K562 (cell line): Measurements from ENCODE around the gene PRDX2. TPM values are rescaled to one million over a fixed set of nuclear protein-coding genes. Genes with fewer than 3 reads are reported as not detected.
A peak's percentile ranks its signal among the peaks of the same experiment; 100 is the strongest.

Experiments
- CREM ChIP-seq: IDR thresholded peaks from 2 replicates; pipeline ENCODE4 v1.6.1; 2014; ENCODE audit warnings: antibody characterized with exemption, low read depth
- EGR1 ChIP-seq: fragments of 450-650 bp; conservative IDR thresholded peaks from 2 replicates; pipeline ENCODE4 v1.6.1; 2017; ENCODE audit warnings: mild to moderate bottlenecking
- ETS2 ChIP-seq: IDR thresholded peaks from 2 replicates; pipeline ENCODE4 v1.6.1; 2016; ENCODE audit warnings: borderline replicate concordance, missing genetic modification characterization, mild to moderate bottlenecking, moderate library complexity, missing compliant biosample characterization; ENCODE audit not compliant: poor library complexity, severe bottlenecking
- FOXA1 ChIP-seq: fragments of 450-650 bp; IDR thresholded peaks from 2 replicates; pipeline ENCODE4 v1.6.1; 2016; ENCODE audit warnings: mild to moderate bottlenecking, borderline replicate concordance
- MCM5 ChIP-seq: fragments of 450-650 bp; IDR thresholded peaks from 2 replicates; pipeline ENCODE4 v1.6.1; 2016; ENCODE audit warnings: low read depth
- MYNN ChIP-seq, 2 experiments: sonication (generic); formaldehyde crosslinking in 1 of 2; IDR thresholded peaks; 2 replicates each; pipeline versions ENCODE4 v1.5.0 to v1.6.1; 2016 to 2020; ENCODE audit warnings: antibody characterized with exemption in 1 of 2, missing genetic modification reagents in 1 of 2
- NFE2 ChIP-seq: IDR thresholded peaks from 2 replicates; pipeline ENCODE4 v1.6.1; 2014; ENCODE audit warnings: antibody characterized with exemption, low read depth
- NR2C2 ChIP-seq, 2 experiments: fragments of 200-800 bp in 1 of 2; sonication (Bioruptor generic) in 1 of 2; sonication (generic) in 1 of 2; formaldehyde crosslinking in 1 of 2; IDR thresholded peaks; 2 replicates each; pipeline versions ENCODE4 v1.6.1 to v1.8.0; 2016 to 2022; ENCODE audit warnings: mild to moderate bottlenecking in 1 of 2, missing compliant biosample characterization in 1 of 2, missing genetic modification characterization in 1 of 2, missing genetic modification reagents in 1 of 2
- PCBP1 ChIP-seq: fragments of 200-400 bp; formaldehyde crosslinking; IDR thresholded peaks from 2 replicates; pipeline ENCODE4 v1.6.1; 2018; ENCODE audit warnings: mild to moderate bottlenecking, low read depth, low read length; ENCODE audit not compliant: poor library complexity, severe bottlenecking
- POLR2AphosphoS2 ChIP-seq: IDR thresholded peaks from 2 replicates; pipeline ENCODE4 v1.6.1; 2012; ENCODE audit warnings: low read length, improper control_type of control experiment
- POLR2G ChIP-seq: fragments of 200-400 bp; formaldehyde crosslinking; IDR thresholded peaks from 2 replicates; pipeline ENCODE4 v1.6.1; 2017; ENCODE audit warnings: low read depth, mild to moderate bottlenecking, antibody characterized with exemption, low read length, moderate library complexity
- PYGO2 ChIP-seq: fragments of 450-650 bp; IDR thresholded peaks from 2 replicates; pipeline ENCODE4 v1.6.1; 2016; ENCODE audit warnings: mild to moderate bottlenecking, missing genetic modification characterization, moderate library complexity, missing compliant biosample characterization
- SRSF7 ChIP-seq: fragments of 200-400 bp; formaldehyde crosslinking; optimal IDR thresholded peaks from 2 replicates; pipeline ENCODE3; 2017; ENCODE audit warnings: mild to moderate bottlenecking, low read depth, low read length
- ZFP36 ChIP-seq: fragments of 150-350 bp; IDR thresholded peaks from 2 replicates; pipeline ENCODE4 v1.6.1; 2018; ENCODE audit warnings: low read length, low read depth; ENCODE audit not compliant: partially characterized antibody
- ZNF121 ChIP-seq: sonication (generic); formaldehyde crosslinking; conservative IDR thresholded peaks from 2 replicates; pipeline ENCODE4 v1.8.0; 2022; ENCODE audit warnings: missing genetic modification reagents
- ZNF134 ChIP-seq: fragments of 250-450 bp; sonication (Bioruptor Pico); conservative IDR thresholded peaks from 2 replicates; pipeline ENCODE4 v1.4.0; 2020
- ZNF57 ChIP-seq: fragments of 450-650 bp; formaldehyde crosslinking; IDR thresholded peaks from 2 replicates; pipeline ENCODE4 v1.4.0; 2020; ENCODE audit warnings: mild to moderate bottlenecking, moderate library complexity
- polyA plus RNA-seq, 8 experiments: library from polyadenylated mRNA; depleted of rRNA in 4 of 8; stranded (reverse) in 5 of 8; unstranded in 3 of 8; fragments of >200 nt; fragmentation: Nextera tagmentation in 2 of 8; fragmentation: Illumina TruSeq in 1 of 8; extraction: Ambion mirVana in 2 of 8; extraction: Trizol in 1 of 8; gene quantifications; 2 replicates each; pipeline versions ENCODE4 v1.2.1 to v1.2.3, GENCODE V29; 2011 to 2014; ENCODE audit warnings: inconsistent platforms in 1 of 8, missing spikeins in 1 of 8
- total RNA-seq, 7 experiments: library from RNA; depleted of rRNA in 6 of 7; stranded (reverse); fragments of >200 nt in 6 of 7; fragmentation: Illumina TruSeq in 2 of 7; extraction: Trizol in 2 of 7; gene quantifications; 2 replicates each; pipeline versions ENCODE4 v1.2.1 to v1.2.3, GENCODE V29; 2011 to 2021; ENCODE audit warnings: low replicate concordance in 1 of 7
- TF ChIP-seq, protein P1 (sequence below): fragments of 200-800 bp; sonication (Bioruptor generic); IDR thresholded peaks from 2 replicates; pipeline ENCODE4 v1.6.1; 2017; ENCODE audit warnings: missing genetic modification characterization, missing compliant biosample characterization
- TF ChIP-seq, protein P2 (sequence below): fragments of 250-450 bp; sonication (Bioruptor Pico); IDR thresholded peaks from 2 replicates; pipeline ENCODE4 v1.8.0; 2022; ENCODE audit warnings: moderate library complexity, mild to moderate bottlenecking, inconsistent platforms
- TF ChIP-seq, protein P3 (sequence below): sonication (generic); formaldehyde crosslinking; IDR thresholded peaks from 2 replicates; pipeline ENCODE4 v1.8.0; 2022; ENCODE audit warnings: mild to moderate bottlenecking, missing genetic modification reagents

PRDX2 gene
- total and polyA plus RNA-seq, 9 of the 15 experiments (the other 6 are each of a cell fraction or from before 2014, with no cell fraction given) = 206 to 1,183 (median 415) TPM

DNA sequence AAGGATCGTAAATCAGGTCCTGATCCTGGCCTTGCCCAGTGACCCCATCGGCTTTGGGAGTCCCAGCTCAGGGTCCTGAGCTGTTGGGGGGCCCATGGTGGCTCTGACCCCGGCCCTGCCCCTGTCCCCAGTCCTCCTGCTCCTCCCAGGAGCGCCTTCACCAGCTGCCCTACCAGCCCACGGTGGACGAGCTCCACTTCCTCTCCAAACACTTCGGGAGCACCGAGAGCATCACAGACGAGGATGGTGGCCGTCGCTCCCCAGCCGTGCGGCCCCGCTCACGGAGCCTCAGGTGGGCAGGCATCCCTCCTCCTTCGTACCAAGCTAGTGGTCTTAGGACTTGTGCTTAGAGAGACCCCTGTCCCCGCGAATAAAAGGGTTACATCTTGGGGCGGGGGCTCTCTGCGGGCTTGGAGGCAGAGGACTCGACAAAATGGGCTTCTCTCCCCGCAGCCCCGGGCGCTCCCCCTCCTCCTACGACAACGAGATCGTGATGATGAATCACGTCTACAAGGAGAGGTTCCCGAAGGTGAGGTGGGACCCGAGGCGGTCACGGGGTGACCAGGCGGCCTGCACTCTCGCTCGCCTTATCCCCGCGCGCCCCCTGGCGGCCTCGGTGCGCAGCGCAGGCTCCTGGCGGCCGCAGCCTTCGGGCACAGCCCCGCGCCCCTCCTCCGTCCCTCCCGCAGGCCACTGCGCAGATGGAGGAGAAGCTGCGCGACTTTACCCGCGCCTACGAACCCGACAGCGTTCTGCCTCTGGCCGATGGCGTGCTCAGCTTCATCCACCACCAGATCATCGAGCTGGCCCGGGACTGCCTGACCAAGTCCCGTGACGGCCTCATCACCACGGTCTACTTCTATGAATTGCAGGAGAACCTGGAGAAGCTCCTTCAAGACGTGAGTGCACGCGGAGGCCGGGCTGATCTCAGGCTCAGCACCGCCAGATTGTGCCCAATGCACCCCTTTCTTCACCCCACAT lies 45.8 kb upstream of the PRDX2 start (continued):
- TF ChIP-seq NR2C2 (CRISPR knock-in tag; IDR thresholded peaks at IDR 0.05) = no peak
- no peak for TF ChIP-seq NR2C2 (tag; IDR thresholded peaks at IDR 0.05)
- TF ChIP-seq POLR2AphosphoS2 = no peak
- TF ChIP-seq, protein P1, sequence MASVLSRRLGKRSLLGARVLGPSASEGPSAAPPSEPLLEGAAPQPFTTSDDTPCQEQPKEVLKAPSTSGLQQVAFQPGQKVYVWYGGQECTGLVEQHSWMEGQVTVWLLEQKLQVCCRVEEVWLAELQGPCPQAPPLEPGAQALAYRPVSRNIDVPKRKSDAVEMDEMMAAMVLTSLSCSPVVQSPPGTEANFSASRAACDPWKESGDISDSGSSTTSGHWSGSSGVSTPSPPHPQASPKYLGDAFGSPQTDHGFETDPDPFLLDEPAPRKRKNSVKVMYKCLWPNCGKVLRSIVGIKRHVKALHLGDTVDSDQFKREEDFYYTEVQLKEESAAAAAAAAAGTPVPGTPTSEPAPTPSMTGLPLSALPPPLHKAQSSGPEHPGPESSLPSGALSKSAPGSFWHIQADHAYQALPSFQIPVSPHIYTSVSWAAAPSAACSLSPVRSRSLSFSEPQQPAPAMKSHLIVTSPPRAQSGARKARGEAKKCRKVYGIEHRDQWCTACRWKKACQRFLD (CRISPR knock-in tag) = no peak
- TF ChIP-seq ZFP36 = peak; percentile 34
- no peak for TF ChIP-seq PYGO2 (tag)
- TF ChIP-seq POLR2G = peak; percentile 16; the same call in 1 of the 2 replicates
- TF ChIP-seq, protein P2, sequence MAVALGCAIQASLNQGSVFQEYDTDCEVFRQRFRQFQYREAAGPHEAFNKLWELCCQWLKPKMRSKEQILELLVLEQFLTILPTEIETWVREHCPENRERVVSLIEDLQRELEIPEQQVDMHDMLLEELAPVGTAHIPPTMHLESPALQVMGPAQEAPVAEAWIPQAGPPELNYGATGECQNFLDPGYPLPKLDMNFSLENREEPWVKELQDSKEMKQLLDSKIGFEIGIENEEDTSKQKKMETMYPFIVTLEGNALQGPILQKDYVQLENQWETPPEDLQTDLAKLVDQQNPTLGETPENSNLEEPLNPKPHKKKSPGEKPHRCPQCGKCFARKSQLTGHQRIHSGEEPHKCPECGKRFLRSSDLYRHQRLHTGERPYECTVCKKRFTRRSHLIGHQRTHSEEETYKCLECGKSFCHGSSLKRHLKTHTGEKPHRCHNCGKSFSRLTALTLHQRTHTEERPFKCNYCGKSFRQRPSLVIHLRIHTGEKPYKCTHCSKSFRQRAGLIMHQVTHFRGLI = no peak
- TF ChIP-seq FOXA1 = no peak
- no peak for TF ChIP-seq ZNF121
- TF ChIP-seq PCBP1 = no peak
- TF ChIP-seq, protein P3, sequence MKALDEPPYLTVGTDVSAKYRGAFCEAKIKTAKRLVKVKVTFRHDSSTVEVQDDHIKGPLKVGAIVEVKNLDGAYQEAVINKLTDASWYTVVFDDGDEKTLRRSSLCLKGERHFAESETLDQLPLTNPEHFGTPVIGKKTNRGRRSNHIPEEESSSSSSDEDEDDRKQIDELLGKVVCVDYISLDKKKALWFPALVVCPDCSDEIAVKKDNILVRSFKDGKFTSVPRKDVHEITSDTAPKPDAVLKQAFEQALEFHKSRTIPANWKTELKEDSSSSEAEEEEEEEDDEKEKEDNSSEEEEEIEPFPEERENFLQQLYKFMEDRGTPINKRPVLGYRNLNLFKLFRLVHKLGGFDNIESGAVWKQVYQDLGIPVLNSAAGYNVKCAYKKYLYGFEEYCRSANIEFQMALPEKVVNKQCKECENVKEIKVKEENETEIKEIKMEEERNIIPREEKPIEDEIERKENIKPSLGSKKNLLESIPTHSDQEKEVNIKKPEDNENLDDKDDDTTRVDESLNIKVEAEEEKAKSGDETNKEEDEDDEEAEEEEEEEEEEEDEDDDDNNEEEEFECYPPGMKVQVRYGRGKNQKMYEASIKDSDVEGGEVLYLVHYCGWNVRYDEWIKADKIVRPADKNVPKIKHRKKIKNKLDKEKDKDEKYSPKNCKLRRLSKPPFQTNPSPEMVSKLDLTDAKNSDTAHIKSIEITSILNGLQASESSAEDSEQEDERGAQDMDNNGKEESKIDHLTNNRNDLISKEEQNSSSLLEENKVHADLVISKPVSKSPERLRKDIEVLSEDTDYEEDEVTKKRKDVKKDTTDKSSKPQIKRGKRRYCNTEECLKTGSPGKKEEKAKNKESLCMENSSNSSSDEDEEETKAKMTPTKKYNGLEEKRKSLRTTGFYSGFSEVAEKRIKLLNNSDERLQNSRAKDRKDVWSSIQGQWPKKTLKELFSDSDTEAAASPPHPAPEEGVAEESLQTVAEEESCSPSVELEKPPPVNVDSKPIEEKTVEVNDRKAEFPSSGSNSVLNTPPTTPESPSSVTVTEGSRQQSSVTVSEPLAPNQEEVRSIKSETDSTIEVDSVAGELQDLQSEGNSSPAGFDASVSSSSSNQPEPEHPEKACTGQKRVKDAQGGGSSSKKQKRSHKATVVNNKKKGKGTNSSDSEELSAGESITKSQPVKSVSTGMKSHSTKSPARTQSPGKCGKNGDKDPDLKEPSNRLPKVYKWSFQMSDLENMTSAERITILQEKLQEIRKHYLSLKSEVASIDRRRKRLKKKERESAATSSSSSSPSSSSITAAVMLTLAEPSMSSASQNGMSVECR (CRISPR knock-in tag) = no peak
- peak; percentile 70 for TF ChIP-seq CREM
- TF ChIP-seq ZNF134 (CRISPR knock-in tag) = no peak
- TF ChIP-seq MCM5 = no peak
- no peak for TF ChIP-seq ZNF57
- TF ChIP-seq EGR1 = peak; percentile 41
- TF ChIP-seq MYNN (IDR thresholded peaks at IDR 0.05) = 0 out of 2 replicates have a peak, but pooled peaks have one; percentile 31
- TF ChIP-seq MYNN (CRISPR knock-in tag; IDR thresholded peaks at IDR 0.05) = no peak
- TF ChIP-seq ETS2 = no peak
- TF ChIP-seq SRSF7 = no peak
- TF ChIP-seq NFE2 = no peak
